SHP77 (cell line): ENCODE results near the gene XRCC6.
"Not testable (repeated sequence)": the region's sequence is repeated elsewhere in the genome, so short reads cannot be mapped to it uniquely, and the experiment has no call there.

Experiments
- DNase-seq, 2 experiments: peaks; one replicate each; lab custom pipeline; 2025; lab: John Stamatoyannopoulos, UW

Gene XRCC6

DNA sequence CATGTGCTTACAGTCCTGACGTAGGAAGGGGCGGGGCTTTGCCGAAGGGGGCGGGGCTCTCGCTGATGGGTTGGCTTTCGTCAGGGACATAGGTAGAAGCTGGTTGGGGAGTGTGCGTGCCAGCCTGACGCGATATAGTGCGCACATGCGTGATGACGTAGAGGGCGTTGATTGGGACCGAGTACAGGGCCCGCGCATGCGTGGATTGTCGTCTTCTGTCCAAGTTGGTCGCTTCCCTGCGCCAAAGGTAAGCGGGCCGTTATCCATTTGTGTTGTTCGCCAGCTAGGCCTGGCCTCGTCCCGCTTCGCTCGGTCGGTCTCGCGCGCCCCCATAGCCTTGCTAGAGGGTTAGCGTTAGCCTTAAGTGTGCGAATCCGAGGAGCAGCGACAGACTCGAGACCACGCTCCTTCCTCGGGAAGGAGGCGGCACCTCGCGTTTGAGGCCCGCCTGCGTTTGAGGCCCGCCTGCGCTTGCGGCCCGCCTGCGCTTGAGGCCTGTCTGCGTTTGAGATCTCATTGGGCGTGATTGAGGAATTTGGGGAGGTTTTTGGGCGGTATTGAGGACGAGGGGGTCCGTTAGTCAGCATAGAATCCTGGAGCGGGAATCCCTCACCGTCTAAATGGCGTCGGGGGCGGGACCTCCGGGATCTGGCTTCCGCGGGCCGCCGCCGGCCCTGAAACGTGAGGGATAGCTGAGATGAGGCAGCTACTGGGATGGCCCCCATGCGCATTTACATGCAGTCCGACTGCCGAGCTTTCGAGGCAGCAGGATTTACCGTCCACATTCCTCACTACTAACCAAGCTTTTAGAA, at the start of gene XRCC6:
XRCC6 (plus strand) TSS at position 197 of the 812 bp plus-strand sequence. CDS start 710 bp downstream, outside the sequence.
- DNase-seq = peak; percentile 98

DNA sequence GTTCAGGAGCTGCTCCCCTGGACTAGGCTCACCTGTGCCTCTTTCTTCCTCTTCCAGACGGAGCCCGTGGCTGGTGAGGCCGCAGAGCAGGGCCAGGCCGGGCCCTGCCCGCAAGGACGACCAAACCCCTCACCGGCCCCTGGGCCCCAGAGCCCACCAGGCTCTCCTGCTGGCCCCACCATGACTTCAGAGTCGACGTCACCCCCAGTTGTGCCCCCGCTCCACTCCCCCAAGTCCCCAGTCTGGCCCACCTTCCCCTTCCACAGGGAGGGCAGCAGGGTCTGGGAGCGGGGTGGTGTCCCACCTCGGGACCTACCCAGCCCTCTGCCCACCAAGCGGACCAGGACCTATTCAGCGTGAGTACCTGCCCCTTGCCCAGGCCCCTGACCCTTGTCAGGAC, 49.3 kb upstream of the XRCC6 start:
- DNase-seq = no peak

DNA sequence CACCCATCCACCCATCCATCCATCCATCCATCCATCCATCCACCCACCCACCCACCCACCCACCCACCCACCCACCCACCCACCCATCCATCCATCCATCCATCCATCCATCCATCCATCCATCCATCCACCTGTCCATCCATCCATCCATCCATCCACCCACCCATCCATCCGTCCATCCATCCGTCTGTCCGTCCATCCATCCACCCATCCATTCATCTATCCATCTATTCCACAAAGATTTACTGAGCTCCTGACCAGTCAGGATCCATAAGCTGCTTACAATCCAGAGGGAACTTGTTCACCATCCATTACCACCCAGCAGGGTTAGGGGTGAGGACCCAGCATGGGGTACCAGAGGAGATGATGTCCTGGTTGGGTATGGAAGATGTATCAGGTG, 48.8 kb upstream of the XRCC6 start:
- DNase-seq = not testable (repeated sequence)

DNA sequence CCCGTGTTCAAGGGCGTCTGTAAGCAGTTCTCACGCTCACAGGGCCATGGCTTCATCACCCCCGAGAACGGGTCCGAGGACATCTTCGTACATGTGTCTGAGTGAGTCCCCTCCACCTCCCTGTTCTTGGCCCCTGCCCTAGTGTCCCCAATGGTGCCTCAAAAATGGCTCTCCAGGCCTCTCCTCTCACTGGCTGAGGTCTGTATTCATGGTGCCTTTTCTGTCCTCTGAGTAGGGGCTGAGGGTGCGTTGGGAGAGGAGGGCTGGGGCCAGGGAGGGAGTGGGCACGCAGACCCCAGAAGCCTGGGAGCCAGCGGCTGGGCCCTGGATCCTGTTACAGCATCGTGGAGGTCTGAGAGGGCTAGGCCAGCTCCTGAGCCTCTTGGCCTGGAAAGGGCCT, 47.4 kb upstream of the XRCC6 start:
- no peak for DNase-seq

DNA sequence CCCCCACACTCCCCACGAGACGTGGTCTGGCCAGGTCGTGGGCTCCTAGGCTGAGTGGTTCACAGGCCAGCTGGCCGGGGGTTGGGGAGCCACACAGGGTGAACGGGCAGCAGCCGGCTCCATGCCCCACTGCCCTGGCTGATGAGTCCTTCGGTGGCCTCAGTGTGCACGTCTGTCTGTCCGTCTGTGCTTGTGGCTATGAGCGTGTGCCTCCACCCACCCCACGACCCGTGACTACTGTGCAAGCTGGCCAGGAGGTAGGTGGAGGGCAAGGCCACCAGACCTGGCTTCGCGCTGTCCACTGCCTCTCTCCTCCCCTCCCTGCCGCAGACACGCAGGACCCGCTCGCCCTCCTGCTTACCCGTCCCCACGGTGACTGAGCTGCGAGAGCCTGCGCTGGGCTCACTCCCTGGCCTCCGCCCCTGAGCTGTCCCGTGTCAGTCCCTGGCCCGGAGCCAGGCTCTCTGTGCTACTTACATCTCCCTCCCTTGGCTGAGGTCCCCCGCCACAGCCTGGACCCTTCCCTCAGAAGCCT, 46.2 kb upstream of the XRCC6 start:
- no peak for DNase-seq

DNA sequence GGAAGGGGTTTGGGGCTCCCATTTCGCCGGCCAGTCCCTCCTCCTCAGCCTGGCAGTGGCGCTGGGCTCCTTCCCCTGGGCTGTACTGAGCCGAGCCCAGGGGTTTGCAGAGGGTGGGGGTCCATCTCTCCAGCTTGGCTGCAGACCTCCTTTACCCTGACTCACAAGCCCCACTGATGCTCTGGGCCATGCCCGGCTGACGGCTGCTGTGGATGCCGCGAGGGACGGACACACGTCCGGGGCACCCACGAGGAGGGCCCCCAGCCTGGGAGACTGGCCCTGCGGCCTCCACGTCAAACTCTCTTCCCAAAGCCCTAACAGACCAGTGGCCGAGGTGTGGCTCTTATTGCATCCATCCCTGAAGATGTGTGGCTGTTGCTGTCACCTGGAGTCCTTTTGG, 45.6 kb upstream of the XRCC6 start:
- no peak for DNase-seq

DNA sequence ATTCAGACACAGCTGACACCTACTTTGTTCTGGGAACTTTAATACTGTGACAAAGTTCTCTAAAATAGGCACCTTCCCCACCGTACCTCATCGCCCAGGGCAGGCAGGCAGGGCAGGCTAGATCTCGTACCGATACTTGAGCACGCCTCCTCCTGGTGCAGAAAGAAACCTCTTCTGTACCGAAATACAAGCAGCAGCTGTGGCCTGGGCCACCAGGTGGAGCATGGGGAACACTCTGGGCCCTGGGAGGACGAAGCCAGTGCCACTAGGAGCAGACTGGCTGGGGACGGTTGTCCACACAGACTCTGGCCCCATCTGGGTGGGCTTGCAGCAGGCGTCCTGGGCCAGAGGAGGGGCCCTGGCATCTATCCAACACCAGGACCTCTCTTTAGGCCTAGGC, 44.2 kb upstream of the XRCC6 start:
- DNase-seq = peak; percentile 53 to 62

DNA sequence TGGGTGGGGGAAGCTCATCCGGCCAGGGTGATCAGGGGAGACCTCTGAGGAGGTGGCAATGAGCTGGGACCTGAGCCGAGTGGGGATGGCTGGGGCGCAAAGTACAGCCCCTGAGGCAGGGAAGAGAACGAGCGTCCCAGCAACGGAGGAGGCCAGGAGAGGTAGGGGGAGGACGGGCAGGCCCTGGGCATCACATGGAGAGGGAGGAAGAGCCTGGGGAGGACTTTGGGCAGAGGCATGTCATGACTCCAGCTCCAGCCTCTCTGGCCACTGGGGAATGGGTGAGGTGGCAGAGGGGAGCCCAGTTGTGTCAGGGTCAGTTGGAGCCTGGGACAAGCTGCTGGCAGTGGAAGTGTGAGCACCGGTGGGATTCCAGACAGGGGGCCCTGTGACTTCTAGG, 43.0 kb upstream of the XRCC6 start:
- no peak for DNase-seq

DNA sequence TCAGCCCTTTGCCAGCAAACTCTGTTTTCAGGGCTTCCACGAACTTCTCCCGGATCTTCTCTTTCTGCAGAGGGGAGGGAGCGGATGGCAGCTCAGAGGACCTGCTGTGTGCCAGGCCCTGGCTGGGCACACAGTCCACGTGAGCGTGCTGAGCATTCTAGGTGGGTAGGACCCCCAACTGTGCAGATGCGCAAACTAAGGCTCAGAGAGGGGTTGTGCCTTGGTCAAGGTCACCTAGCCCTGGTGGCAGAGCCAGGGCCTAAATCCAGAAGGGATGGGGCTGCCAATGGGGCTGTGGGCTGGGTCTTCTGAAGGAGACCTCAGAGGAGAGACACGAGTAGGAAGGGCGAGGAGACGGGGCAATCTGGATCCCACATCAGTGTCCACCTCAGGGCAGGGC, 42.3 kb upstream of the XRCC6 start:
- no peak for DNase-seq

DNA sequence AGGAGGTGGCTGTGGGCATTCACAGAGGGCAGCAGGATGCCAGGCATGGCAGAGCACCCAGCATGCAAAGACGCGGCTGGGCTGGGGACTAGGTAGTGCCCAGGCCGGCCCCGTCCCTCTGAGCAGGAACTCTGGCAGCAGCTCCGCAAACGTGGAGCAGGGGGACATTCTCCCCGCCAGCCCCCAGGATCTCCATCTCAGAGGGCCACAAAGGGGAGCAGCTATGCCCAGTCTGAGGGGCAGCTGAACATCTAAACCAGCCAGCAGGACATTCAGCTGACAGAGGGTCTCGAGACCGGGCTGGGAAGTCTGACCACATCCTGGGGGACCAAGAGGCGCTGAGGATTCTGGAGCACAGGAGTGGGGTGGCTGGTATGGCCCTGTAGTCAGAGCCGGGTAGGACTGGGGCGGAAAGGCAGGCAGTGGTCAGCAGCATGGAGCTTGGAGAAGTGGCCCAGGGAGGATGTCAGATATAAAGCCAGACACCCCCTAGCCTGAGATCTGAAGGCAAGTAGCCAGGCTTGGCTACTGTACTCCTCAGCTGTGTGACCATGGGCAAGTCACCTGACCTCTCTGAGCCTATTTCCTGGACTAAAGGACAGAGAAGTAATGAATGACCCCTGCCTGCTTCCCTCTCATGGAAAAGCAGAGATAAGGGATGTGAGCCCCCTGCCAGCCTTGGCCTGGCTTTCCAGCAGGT, 41.6 kb upstream of the XRCC6 start:
- no peak for DNase-seq

DNA sequence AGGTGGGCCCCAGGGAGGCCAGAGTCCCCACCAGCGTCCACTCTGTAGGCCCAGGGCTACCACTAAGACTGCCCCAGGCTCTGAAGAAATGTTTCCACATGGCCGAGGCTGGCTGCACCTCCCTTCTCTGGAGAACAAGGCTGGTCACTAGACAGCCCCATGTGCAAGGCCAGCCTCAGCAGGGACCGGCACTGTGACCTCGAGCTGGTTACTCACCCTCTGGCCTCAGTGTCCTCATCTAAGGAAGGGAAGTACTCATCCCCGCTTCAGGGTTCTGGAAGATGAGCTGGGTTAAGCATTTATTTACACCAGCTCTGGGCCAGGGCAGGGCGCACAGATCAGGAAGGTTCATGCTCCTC, 41.1 kb upstream of the XRCC6 start:
- DNase-seq = no peak

DNA sequence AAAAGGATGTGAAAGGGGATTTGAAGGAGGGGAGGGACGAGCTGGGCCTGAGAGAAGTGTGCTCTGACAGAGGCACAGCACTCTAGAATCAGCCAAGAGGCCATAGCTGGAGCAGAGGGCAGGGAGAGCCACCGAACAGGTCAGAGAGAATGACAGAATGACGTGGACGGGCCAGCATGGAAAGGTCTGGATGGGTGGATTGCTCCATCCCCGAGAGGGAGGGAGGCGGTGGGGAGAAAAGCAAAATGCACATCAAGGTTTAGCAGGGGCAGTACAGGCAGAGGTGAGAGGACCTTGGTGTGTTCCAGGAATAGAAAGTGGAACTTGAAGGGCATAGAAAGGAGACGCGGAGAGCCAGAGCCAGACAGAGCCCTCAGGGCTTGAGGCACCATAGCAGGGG, 38.4 kb upstream of the XRCC6 start:
- DNase-seq = no peak

DNA sequence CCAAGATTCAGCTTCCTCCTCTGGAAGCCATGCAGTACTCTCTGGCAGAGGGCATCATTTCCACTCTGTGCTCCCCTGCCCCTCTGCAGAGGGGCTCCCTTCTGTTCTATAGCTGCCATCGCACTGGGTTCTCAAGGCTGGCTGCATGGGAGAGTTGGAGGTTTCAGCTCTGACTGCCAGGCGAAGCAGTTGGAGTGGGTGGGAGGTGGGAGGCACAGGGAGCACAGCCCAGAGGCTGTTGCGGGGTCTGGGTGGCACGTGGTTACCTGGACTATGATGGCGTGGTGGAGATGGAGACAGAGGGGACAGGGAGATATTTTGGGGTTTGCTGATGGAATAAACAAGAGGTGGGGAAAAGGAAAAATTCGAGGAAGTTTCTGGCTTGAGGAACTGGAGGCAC, 36.2 kb upstream of the XRCC6 start:
- no peak for DNase-seq

DNA sequence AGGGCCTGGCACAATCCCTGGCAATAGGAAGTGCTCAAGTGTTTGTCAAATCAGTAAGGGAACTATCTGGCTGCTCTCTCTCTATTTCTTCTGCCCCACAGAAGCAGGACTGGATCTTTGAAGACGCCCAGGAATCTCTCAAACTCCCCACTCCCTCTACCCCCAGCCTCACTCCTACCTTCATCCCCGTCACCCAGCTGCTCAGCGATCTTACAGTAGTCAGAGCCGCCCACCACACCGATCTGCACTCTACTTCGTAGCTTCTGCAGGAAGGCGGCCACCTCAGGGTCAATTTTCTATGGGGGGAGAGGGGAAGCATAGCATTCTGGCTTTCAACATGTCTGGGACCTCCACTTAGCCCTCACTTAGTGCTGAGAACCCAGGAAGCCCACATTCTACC, 35.2 kb upstream of the XRCC6 start:
- DNase-seq = no peak

DNA sequence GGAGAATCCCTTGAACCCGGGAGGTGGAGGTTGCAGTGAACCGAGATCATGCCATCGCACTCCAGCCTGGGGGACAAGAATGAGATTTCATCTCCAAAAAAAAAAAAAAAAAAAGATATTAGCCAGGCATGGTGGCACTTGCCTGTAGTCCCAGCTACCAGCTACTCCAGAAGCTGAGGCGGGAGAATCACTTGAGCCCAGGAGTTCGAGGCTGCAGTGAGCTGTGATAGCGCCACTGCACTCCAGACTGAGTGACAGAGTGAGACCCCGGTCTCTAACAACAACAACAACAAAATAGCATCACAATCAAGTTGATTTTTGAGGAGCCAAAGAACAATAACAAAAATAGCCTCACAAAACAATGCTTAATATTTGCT, 33.8 kb upstream of the XRCC6 start:
- DNase-seq = no peak

DNA sequence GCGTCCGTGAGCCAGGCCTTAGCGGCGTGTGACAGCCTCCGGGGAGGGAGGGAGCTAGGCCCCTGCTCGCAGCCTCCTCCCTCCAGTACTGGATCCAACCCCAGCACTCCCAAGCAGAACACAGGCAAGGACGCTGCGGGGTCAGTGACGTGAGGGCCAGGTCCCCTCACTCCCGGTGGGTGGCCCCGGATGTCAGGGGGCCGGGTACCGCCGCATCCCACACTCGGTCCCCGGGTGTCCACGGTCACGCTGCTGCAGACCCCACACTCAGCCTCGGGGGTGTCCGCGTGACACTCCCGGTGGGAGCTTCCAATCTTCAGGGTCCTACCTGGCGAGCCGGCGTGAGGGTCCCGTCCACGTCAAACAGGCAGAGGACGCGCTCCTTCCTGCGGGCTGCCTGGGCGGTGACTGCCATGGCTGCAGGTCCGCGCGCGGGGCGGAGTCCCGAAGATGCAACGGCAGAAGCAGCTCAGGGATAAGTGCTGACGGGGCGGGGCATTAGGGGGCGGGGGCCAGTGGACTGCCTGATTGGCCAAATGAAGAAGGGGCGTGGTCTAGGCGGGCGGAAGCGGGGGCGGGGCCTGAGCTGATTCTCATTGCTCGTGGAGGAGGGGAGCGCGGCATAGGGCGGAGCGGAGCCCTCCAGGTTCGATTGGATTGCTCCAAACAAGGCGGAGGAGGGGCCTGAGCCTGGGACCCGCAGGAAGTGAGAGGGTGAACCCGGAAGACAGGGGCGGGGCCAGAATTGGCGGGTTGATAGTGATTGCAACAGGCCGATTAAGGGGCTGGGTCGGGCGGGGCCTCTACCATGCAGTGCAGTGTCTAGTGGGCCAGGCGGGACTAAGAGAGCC, 31.5 kb upstream of the XRCC6 start, which contains the start of gene PMM1:
PMM1 (minus strand) TSS at position 450 of the 851 bp plus-strand sequence; CDS start at position 415, 35 bp downstream.
- peak; percentile 98 to 99 for DNase-seq

DNA sequence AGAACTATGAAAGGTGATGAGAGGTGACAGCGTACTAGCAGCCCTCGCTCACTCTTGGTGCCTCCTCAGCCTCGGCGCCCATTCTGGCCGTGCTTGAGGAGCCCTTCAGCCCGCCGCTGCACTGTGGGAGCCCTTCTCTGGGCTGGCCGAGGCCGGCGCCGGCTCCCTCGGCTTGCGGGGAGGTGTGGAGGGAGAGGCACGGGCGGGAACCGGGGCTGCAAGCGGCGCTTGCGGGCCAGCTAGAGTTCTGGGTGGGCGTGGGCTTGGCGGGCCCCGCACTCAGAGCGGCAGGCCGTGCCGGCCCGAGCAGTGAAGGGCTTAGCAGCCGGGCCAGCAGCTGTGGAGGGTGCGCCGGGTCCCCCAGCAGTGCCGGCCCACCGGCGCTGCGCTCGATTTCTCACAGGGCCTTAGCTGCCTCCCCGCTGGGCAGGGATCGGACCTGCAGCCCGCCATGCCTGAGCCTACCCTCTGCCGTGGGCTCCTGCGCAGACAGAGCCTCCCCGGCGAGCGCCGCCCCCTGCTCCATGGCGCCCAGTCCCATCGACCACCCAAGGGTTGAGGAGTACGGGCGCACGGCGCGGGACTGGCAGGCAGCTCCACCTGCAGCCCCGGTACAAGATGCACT, 27.6 kb upstream of the XRCC6 start:
- not testable (repeated sequence) for DNase-seq

DNA sequence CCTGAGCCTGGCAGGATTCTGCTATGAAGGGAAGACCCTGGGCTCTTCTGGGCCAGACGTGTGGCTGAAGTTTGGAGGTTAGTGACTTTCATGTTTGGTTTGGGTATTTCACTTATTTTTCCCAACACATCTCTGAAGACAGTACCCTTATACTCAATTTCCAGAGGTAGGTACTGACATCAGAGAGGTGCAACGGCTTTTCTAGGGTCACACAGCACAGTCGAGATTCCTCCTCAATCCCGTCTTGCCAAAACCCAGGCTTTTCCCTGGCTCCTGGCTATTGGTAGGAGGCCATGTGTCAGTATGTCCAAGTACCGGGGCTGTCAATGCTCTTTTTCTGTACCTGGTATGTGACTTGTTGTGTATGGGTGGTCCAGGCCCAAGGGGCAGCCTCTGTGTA, 25.4 kb upstream of the XRCC6 start:
- DNase-seq = no peak

DNA sequence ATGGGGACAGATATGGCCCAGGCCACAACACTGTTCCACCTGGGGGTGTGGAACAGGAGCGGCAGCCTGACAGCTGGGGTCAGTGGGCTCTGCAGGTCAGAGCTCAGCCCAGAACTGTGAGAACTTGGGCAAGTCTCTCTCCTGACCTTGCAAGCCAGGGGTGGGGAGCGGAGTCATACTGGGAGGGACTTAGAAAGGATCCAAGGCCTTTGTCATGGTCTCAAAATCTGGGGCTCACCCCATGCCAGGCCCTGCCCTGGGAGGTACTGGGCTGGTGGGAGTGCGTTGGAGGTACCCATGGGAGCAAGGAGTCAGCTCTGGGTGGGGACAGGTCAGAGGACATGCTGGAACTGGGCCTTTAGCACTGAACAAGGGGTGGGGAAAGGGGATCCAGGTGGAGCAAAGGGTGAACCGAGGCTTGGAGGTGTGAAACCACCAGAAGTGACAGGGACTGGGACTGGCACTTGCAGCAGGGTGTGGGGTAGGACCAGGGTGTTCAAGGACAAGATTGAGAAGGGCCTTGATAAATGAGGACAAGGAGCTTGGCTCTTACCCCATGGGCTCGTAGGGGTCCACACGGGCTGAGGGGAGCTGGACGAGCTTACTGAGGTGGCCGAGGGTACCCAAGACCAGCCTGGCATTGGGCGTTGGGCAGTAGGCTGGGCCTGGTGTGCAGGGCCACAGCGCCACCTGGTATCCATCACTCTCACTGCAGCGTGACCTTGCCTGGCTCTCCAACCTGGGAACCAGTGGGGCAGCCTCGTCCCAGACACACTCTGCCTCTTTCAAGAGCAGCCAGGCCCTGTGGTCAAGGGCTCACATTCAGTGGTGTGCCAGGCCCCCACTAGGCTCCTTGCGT, 24.1 kb upstream of the XRCC6 start:
- peak; percentile 47 to 54 for DNase-seq

DNA sequence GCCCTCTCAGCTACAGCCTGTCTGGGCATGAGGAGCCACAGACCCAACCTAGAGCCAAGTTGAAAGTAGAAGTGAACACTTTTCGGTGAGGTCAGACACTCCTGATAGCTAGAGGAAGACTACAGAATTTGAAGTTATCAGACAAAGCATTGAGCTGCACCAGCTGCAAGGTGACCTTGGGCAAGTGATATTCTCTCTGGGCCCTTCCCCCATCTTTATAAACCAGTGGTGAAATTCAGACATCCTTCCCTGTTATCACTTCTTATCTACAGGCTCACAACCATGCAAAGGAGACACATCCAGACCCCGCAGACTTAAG, 23.5 kb upstream of the XRCC6 start:
- no peak for DNase-seq

DNA sequence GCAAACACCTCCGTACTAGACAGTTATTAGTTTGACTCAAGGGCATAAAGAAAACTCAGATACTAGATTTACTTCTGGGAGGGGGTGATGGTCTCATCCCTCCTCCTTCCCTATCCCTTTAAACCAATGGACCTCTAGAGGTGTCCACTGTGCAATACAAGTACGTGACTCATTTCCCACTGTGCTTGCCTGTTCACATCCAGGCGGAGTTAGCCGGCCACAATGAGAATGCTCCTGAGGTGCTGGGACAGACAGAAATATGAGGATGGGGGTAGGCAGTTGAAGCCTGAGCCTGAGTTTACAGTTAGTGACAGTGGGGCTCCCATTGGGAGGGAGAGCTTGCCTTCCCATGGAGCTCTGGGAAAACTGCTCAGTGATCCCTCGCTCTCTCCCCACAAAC, 23.0 kb upstream of the XRCC6 start:
- no peak for DNase-seq
